ENCODE results near the gene ANKRD7.

DNA sequence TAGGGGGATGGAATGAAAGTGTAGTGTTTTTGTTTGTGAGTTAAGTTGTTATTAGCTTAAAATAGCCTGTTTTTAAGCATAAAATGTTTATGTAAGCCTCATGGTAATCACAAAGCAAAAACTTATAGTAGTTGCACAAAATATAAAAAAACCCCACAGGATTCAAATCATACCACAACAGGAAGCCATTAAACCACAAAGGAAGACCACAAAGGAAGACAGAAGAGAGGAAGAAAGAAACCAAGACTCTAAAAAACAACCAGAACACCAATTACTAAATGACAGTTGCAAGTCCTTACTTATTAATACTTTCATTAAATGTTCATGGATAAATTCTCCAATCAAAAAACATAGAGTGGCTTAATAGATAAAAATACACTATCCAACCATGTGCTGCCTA is 63.6 kb downstream of the ANKRD7 start:
- TF ChIP-seq, protein P1, sequence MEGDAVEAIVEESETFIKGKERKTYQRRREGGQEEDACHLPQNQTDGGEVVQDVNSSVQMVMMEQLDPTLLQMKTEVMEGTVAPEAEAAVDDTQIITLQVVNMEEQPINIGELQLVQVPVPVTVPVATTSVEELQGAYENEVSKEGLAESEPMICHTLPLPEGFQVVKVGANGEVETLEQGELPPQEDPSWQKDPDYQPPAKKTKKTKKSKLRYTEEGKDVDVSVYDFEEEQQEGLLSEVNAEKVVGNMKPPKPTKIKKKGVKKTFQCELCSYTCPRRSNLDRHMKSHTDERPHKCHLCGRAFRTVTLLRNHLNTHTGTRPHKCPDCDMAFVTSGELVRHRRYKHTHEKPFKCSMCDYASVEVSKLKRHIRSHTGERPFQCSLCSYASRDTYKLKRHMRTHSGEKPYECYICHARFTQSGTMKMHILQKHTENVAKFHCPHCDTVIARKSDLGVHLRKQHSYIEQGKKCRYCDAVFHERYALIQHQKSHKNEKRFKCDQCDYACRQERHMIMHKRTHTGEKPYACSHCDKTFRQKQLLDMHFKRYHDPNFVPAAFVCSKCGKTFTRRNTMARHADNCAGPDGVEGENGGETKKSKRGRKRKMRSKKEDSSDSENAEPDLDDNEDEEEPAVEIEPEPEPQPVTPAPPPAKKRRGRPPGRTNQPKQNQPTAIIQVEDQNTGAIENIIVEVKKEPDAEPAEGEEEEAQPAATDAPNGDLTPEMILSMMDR (IDR thresholded peaks at IDR 0.05; ENCODE audit: low read length): no peak
- TF ChIP-seq EZH2 (optimal IDR thresholded peaks at IDR 0.05; ENCODE audit: low read depth, low read length): no peak

Measured in MM.1S (cell line).